Airway epithelial cell (primary cell): ENCODE data around the gene TBX18. TPM values are rescaled to one million over a fixed set of nuclear protein-coding genes. Genes with fewer than 3 reads are reported as not detected.

Experiments used
- total RNA-seq: library from RNA; depleted of rRNA; stranded (reverse); fragments of >200 nt; gene quantifications from 2 replicates; pipeline ENCODE4 v1.2.3, GENCODE V29; 2015

Gene TBX18
- 0.42 TPM in 1 of 2 replicates, not detected in the other for total RNA-seq

GRCh38 chr6:84764332-84765049, at the start of gene TBX18:
TSS of gene TBX18 (minus strand) at chr6:84764598. CDS start at chr6:84764181, 417 bp downstream.

